GM19025 (cell line): ENCODE measurements around the gene SMIM35.

ENCODE experiments used
- ATAC-seq: cut with Tn5 transposase; IDR thresholded peaks from one replicate; pipeline ENCODE4 v1.9.1; 2021; ENCODE audit warnings: mild to moderate bottlenecking, low read depth, moderate library complexity; ENCODE audit not compliant: unreplicated experiment

Gene SMIM35

GRCh38 chr11:118046051-118046963 is 40.5 kb downstream of the SMIM35 start:
- ATAC-seq = no peak

- ATAC-seq = no peak
Measured at GRCh38 chr11:118045191-118045590, 41.6 kb downstream of the SMIM35 start.

- ATAC-seq = no peak
Measured at GRCh38 chr11:118042796-118043195, 44.0 kb downstream of the SMIM35 start.

- ATAC-seq = no peak
Measured at GRCh38 chr11:118042141-118042540, 44.6 kb downstream of the SMIM35 start.

GRCh38 chr11:118033443-118033842 is 53.3 kb downstream of the SMIM35 start:
- no peak for ATAC-seq

GRCh38 chr11:118028626-118029025 is 58.1 kb downstream of the SMIM35 start:
- no peak for ATAC-seq

GRCh38 chr11:118027694-118028093 is 59.1 kb downstream of the SMIM35 start:
- ATAC-seq = no peak

- no peak for ATAC-seq
Measured at GRCh38 chr11:118021146-118021545, 65.6 kb downstream of the SMIM35 start.

- ATAC-seq = no peak
Measured at GRCh38 chr11:118018401-118018800, 68.4 kb downstream of the SMIM35 start.

GRCh38 chr11:118017631-118018315 is 69.0 kb downstream of the SMIM35 start:
- no peak for ATAC-seq

- no peak for ATAC-seq
Measured at GRCh38 chr11:118017111-118017510, 69.7 kb downstream of the SMIM35 start.

- ATAC-seq = no peak
Measured at GRCh38 chr11:118016104-118016503, 70.7 kb downstream of the SMIM35 start.

- ATAC-seq = no peak
Measured at GRCh38 chr11:118015385-118015841, 71.3 kb downstream of the SMIM35 start.

GRCh38 chr11:118014022-118014421 is 72.7 kb downstream of the SMIM35 start:
- no peak for ATAC-seq

- no peak for ATAC-seq
Measured at GRCh38 chr11:118012083-118012669, 74.6 kb downstream of the SMIM35 start.

GRCh38 chr11:118010738-118011461 is 75.9 kb downstream of the SMIM35 start:
- peak; percentile 77 for ATAC-seq

- ATAC-seq = no peak
Measured at GRCh38 chr11:118009864-118010737, 76.7 kb downstream of the SMIM35 start.

- no peak for ATAC-seq
Measured at GRCh38 chr11:118008271-118008911, 78.4 kb downstream of the SMIM35 start.
